NB4 (cell line): ENCODE measurements around the gene CHI3L1.

Experiments
- CTCF ChIP-seq: IDR thresholded peaks from one replicate; pipeline ENCODE4 v1.5.1; 2012; ENCODE audit warnings: low read depth, low read length
- MYC ChIP-seq: IDR thresholded peaks from 2 replicates; pipeline ENCODE4 v1.6.1; 2011; ENCODE audit warnings: low read depth, low read length
- POLR2A ChIP-seq: IDR thresholded peaks from 2 replicates; pipeline ENCODE4 v1.6.1; 2011; ENCODE audit warnings: mild to moderate bottlenecking; ENCODE audit not compliant: insufficient read length; ENCODE audit errors: extremely low read depth

DNA sequence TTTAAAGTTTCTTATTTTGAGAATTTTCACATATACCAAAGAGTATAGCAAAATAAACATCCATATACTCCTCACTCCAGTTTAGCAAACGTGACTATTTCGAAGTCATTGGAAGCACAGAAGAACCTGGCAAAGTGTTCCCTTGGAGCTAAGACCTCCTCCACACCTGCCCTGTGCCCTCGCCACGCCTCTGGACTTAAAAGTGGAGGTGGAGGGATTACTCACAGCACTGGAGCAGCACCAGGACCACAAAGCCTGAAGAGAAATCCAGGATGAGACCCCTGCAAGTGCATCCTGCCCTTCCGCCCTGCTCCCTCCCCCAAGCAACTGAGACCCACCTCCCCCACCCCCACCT lies 436 bp downstream of the CHI3L1 start:
- TF ChIP-seq POLR2A (no peak), CTCF (no peak), MYC (no peak)
